Posterior vena cava (tissue), 2 donors: ENCODE data around the gene ST8SIA5. TPM values are rescaled to one million over a fixed set of nuclear protein-coding genes. Genes with fewer than 3 reads are reported as not detected.

Experiments used
- total RNA-seq, 2 donors: library from RNA; stranded (reverse); fragmentation: NEBNext Ultra II Directional; extraction: Animal tissue kit (Norgen Biotek cat#: 25700); gene quantifications; one replicate each; pipeline ENCODE4 v1.2.1, GENCODE V29; 2021
- donor health status: DM: yes; HTN: yes; CAD: no.
- donor health status: DM: yes; HTN: yes; CAD: no.

Gene ST8SIA5
- total RNA-seq, 2 donors from 2014 or later: 0.14 to 0.42 TPM

Other genes with a start within 250 kb of the ST8SIA5 start
- under 1 TPM; 0.37 to 0.38 TPM for gene LOXHD1, start 99.8 kb downstream of the ST8SIA5 start, total RNA-seq
- 10 to 100 TPM; 35.8 to 42.3 TPM for gene PIAS2, start 160.5 kb upstream of the ST8SIA5 start, total RNA-seq
- 1 to 10 TPM; 1.8 to 3.9 TPM for gene KATNAL2, start 160.5 kb upstream of the ST8SIA5 start, total RNA-seq